Liver (tissue), 9 donors: ENCODE results near the gene CCIN. TPM values are rescaled to one million over a fixed set of nuclear protein-coding genes. Genes with fewer than 3 reads are reported as not detected.

Experiments used
- DNase-seq: peaks from one replicate; pipeline ENCODE4 v3.0.0-alpha.2; 2017; ENCODE audit warnings: low spot score
- H3K27ac ChIP-seq, 2 donors: one replicate each; pipeline ENCODE4 v1.7.0; 2013; ENCODE audit warnings: inconsistent platforms in 2 of 2, low read length in 2 of 2, control low read depth in 1 of 2, low read depth in 1 of 2, mild to moderate bottlenecking in 1 of 2
- H3K27me3 ChIP-seq, 4 donors: one replicate each; pipeline versions ENCODE4 v1.6.1 to v1.7.0; 2013; ENCODE audit warnings: low read length in 3 of 4, inconsistent platforms in 1 of 4, mild to moderate bottlenecking in 1 of 4, moderate library complexity in 1 of 4; ENCODE audit not compliant: control insufficient read depth in 4 of 4, insufficient read depth in 4 of 4
- H3K36me3 ChIP-seq, 4 donors: one replicate each; pipeline versions ENCODE4 v1.6.1 to v1.7.0; 2013; ENCODE audit warnings: low read length in 3 of 4, mild to moderate bottlenecking in 3 of 4, low read depth in 1 of 4, moderate library complexity in 1 of 4; ENCODE audit not compliant: control insufficient read depth in 4 of 4, insufficient read depth in 3 of 4
- H3K4me1 ChIP-seq, 4 donors: one replicate each; pipeline versions ENCODE4 v1.6.1 to v1.7.0; 2013; ENCODE audit warnings: low read length in 3 of 4, mild to moderate bottlenecking in 3 of 4, moderate library complexity in 1 of 4; ENCODE audit not compliant: control insufficient read depth in 4 of 4, insufficient read depth in 4 of 4
- H3K4me3 ChIP-seq, 3 donors: one replicate each; pipeline versions ENCODE4 v1.6.1 to v1.7.0; 2013; ENCODE audit warnings: low read length in 3 of 3, control low read depth in 1 of 3, low read depth in 1 of 3, mild to moderate bottlenecking in 1 of 3
- H3K9ac ChIP-seq, 2 donors: one replicate each; pipeline ENCODE4 v1.7.0; 2013; ENCODE audit warnings: low read length in 2 of 2, mild to moderate bottlenecking in 2 of 2, moderate library complexity in 2 of 2, control low read depth in 1 of 2, low read depth in 1 of 2
- H3K9me3 ChIP-seq, 4 donors: one replicate each; pipeline versions ENCODE4 v1.6.1 to v1.7.0; 2013; ENCODE audit warnings: low read length in 3 of 4; ENCODE audit not compliant: control insufficient read depth in 4 of 4
- CTCF ChIP-seq: fragments of 150-350 bp; IDR thresholded peaks from 2 replicates; pipeline ENCODE4 v1.5.1; 2017; ENCODE audit warnings: improper control_type of control experiment, low read depth, low read length; ENCODE audit not compliant: missing input control
- FOXA2 ChIP-seq: IDR thresholded peaks from 2 replicates; pipeline ENCODE4 v1.6.1; 2016; ENCODE audit warnings: antibody characterized with exemption
- GABPA ChIP-seq, 2 donors: IDR thresholded peaks in 1 of 2; conservative IDR thresholded peaks in 1 of 2; 2 replicates each; pipeline ENCODE4 v1.6.1; 2016; ENCODE audit warnings: antibody characterized with exemption in 2 of 2, mild to moderate bottlenecking in 1 of 2, moderate library complexity in 1 of 2
- JUND ChIP-seq, 2 donors: IDR thresholded peaks; 2 replicates each; pipeline ENCODE4 v1.6.1; 2016; ENCODE audit warnings: antibody characterized with exemption in 2 of 2
- MAX ChIP-seq: IDR thresholded peaks from 2 replicates; pipeline ENCODE4 v1.6.1; 2016; ENCODE audit warnings: antibody characterized with exemption
- NR2F2 ChIP-seq: IDR thresholded peaks from 2 replicates; pipeline ENCODE4 v1.6.1; 2016; ENCODE audit warnings: antibody characterized with exemption
- RXRA ChIP-seq, 2 donors: IDR thresholded peaks; 2 replicates each; pipeline ENCODE4 v1.6.1; 2017 to 2018; ENCODE audit warnings: antibody characterized with exemption in 2 of 2, mild to moderate bottlenecking in 1 of 2
- ZBTB33 ChIP-seq: IDR thresholded peaks from 2 replicates; pipeline ENCODE4 v1.6.1; 2016; ENCODE audit warnings: antibody characterized with exemption
- WGBS: extraction: QIAGEN DNeasy Blood & Tissue Kit; methylation state at CpG from one replicate; pipeline ENCODE4 v1.1.7; 2013; 5-methylcytosine and 5-hydroxymethylcytosine counted together
- polyA plus RNA-seq, 2 donors: library from polyadenylated mRNA; stranded (reverse) in 1 of 2; unstranded in 1 of 2; fragments of 200-250 nt in 1 of 2; fragments of >200 nt in 1 of 2; fragmentation: Nextera tagmentation in 1 of 2; extraction: Ambion mirVana in 1 of 2; gene quantifications; one replicate each; pipeline versions ENCODE4 v1.2.1 to v1.2.3, GENCODE V29; 2013 to 2015
- total RNA-seq, 2 donors: library from RNA; depleted of rRNA; stranded (reverse); fragments of >200 nt; gene quantifications; one replicate each; pipeline ENCODE4 v1.2.3, GENCODE V29; 2014
- TF ChIP-seq, protein P1 (sequence below): IDR thresholded peaks from 2 replicates; pipeline ENCODE4 v1.6.1; 2016; ENCODE audit warnings: antibody characterized with exemption, mild to moderate bottlenecking
- donor health status: healthy.
- donor health status: healthy.
- donor health status: healthy.
- donor health status: healthy.
- donor health status: healthy.

Gene CCIN
- total and polyA plus RNA-seq, 4 donors: not detected

GRCh38 chr9:36153746-36154145 is 15.4 kb upstream of the CCIN start:
- DNase-seq: no peak
- Histone ChIP-seq H3K27me3 (no peaks in the 10 kb centered on the region), H3K9ac (no peak overlapping the region), H3K36me3 (no peaks in the 10 kb centered on the region), H3K4me3 (no peak overlapping the region), H3K9me3 (no peaks in the 10 kb centered on the region), H3K4me1 (peaks cover 0 to 8% (median under 1%) of the 10 kb centered on the region in 4 donors), H3K27ac (peak overlapping the region in 1 of 2 donors; percentile 37)
- WGBS: 74% methylated on average over 9 of the region's 9 CpGs
- no peak for TF ChIP-seq FOXA2
- TF ChIP-seq ZBTB33: no peak
- TF ChIP-seq JUND (IDR thresholded peaks at IDR 0.05): no peak
- no peak for TF ChIP-seq MAX
- TF ChIP-seq, protein P1, sequence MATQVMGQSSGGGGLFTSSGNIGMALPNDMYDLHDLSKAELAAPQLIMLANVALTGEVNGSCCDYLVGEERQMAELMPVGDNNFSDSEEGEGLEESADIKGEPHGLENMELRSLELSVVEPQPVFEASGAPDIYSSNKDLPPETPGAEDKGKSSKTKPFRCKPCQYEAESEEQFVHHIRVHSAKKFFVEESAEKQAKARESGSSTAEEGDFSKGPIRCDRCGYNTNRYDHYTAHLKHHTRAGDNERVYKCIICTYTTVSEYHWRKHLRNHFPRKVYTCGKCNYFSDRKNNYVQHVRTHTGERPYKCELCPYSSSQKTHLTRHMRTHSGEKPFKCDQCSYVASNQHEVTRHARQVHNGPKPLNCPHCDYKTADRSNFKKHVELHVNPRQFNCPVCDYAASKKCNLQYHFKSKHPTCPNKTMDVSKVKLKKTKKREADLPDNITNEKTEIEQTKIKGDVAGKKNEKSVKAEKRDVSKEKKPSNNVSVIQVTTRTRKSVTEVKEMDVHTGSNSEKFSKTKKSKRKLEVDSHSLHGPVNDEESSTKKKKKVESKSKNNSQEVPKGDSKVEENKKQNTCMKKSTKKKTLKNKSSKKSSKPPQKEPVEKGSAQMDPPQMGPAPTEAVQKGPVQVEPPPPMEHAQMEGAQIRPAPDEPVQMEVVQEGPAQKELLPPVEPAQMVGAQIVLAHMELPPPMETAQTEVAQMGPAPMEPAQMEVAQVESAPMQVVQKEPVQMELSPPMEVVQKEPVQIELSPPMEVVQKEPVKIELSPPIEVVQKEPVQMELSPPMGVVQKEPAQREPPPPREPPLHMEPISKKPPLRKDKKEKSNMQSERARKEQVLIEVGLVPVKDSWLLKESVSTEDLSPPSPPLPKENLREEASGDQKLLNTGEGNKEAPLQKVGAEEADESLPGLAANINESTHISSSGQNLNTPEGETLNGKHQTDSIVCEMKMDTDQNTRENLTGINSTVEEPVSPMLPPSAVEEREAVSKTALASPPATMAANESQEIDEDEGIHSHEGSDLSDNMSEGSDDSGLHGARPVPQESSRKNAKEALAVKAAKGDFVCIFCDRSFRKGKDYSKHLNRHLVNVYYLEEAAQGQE: no peak
- no peak for TF ChIP-seq CTCF
- TF ChIP-seq RXRA (IDR thresholded peaks at IDR 0.05): no peak

GRCh38 chr9:36154331-36154952 is 14.7 kb upstream of the CCIN start:
- no peak overlapping the region for H3K4me3 ChIP-seq
- no peak overlapping the region for H3K9ac ChIP-seq
- no peaks in the 10 kb centered on the region for H3K36me3 ChIP-seq
- no peaks in the 10 kb centered on the region for H3K27me3 ChIP-seq
- peak overlapping the region; percentile 67 to 83 for H3K27ac ChIP-seq
- WGBS: 61% methylated on average over 11 of the region's 11 CpGs
- DNase-seq: no peak
- peaks cover 0 to 8% (median under 1%) of the 10 kb centered on the region in 4 donors for H3K4me1 ChIP-seq
- TF ChIP-seq NR2F2 (peak; percentile 34), GABPA (IDR thresholded peaks at IDR 0.05 in 1 of 2, conservative IDR thresholded peaks at IDR 0.05 in 1 of 2) (no peak), RXRA (IDR thresholded peaks at IDR 0.05) (peak in 1 of 2 donors; percentile 3)
- no peaks in the 10 kb centered on the region for H3K9me3 ChIP-seq
